ENCODE data around the gene SYPL2.

DNA sequence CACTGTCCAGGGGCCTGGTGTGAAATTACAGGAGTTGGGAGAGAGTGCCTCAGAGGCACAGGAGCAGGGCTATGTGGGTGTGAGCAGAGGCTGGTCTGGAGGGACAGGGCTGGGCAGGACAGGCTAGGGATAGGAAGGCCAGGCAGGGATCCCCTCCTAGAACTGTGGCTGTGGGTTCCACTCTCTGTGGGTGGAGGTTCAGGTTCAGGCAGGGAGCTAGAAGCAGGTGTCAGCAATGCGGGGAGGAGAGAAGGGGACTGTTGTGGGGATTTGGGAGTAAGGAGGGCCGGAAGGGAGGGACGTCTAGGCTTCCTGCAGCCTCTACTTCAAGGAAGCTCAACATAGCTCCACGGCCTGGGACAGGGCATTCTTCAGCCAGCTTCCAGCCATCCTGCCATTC, 65.0 kb downstream of the SYPL2 start:
- TF ChIP-seq CTCF (IDR thresholded peaks at IDR 0.05) (no peak), POLR2A (IDR thresholded peaks at IDR 0.05) (no peak)

All from esophagus squamous epithelium (tissue), 4 donors.